H1 (cell line): Measurements from ENCODE around the gene FES. TPM values are rescaled to one million over a fixed set of nuclear protein-coding genes. Genes with fewer than 3 reads are reported as not detected.

Experiments used
- ASH2L ChIP-seq: fragments of 200-600, 300-600 bp; sonication (generic); IDR thresholded peaks from one replicate; pipeline ENCODE4 v1.7.1; 2017; ENCODE audit warnings: low read length
- BACH1 ChIP-seq: IDR thresholded peaks from 2 replicates; pipeline ENCODE4 v1.6.1; 2012; ENCODE audit warnings: low read length, improper control_type of control experiment
- BRCA1 ChIP-seq: IDR thresholded peaks from 2 replicates; pipeline ENCODE4 v1.6.1; 2012; ENCODE audit warnings: low read depth, low read length, improper control_type of control experiment
- CBX5 ChIP-seq: fragments of 300-800, 300-1000 bp; sonication (generic); IDR thresholded peaks from 2 replicates; pipeline ENCODE4 v1.7.1; 2016; ENCODE audit warnings: antibody characterized with exemption, low read length, low read depth
- CEBPB ChIP-seq: IDR thresholded peaks from 2 replicates; pipeline ENCODE4 v1.6.1; 2012; ENCODE audit warnings: low read depth, low read length
- CHD2 ChIP-seq: IDR thresholded peaks from 2 replicates; pipeline ENCODE4 v1.6.1; 2012; ENCODE audit warnings: low read length, improper control_type of control experiment
- CTBP2 ChIP-seq: IDR thresholded peaks from 2 replicates; pipeline ENCODE4 v1.7.0; 2011; ENCODE audit warnings: borderline replicate concordance, mild to moderate bottlenecking, moderate library complexity, mixed read lengths, low read length; ENCODE audit not compliant: insufficient read depth, insufficient read length
- EZH2 ChIP-seq: fragments of 200-600 bp; sonication (generic); IDR thresholded peaks from 2 replicates; pipeline ENCODE4 v1.7.1; 2012; ENCODE audit warnings: low read depth, mild to moderate bottlenecking, moderate library complexity, low read length, inconsistent platforms; ENCODE audit not compliant: severe bottlenecking
- GABPA ChIP-seq: IDR thresholded peaks from 2 replicates; pipeline ENCODE4 v1.6.1; 2011; ENCODE audit warnings: mild to moderate bottlenecking, low read length, moderate library complexity, borderline replicate concordance; ENCODE audit not compliant: insufficient read depth
- JUN ChIP-seq: IDR thresholded peaks from 2 replicates; pipeline ENCODE4 v1.6.1; 2011; ENCODE audit warnings: low read depth, mild to moderate bottlenecking, improper control_type of control experiment, low read length
- JUND ChIP-seq: IDR thresholded peaks from 2 replicates; pipeline ENCODE4 v1.6.1; 2011; ENCODE audit warnings: mild to moderate bottlenecking, improper control_type of control experiment, low read length
- MAFK ChIP-seq: IDR thresholded peaks from 2 replicates; pipeline ENCODE4 v1.6.1; 2012; ENCODE audit warnings: low read depth, mild to moderate bottlenecking, improper control_type of control experiment, low read length
- NANOG ChIP-seq: IDR thresholded peaks from 2 replicates; pipeline ENCODE4 v1.6.1; 2011; ENCODE audit warnings: low read length, low read depth, mild to moderate bottlenecking, inconsistent platforms; ENCODE audit not compliant: insufficient read depth, poor library complexity, severe bottlenecking
- NRF1 ChIP-seq: IDR thresholded peaks from 2 replicates; pipeline ENCODE4 v1.6.1; 2011; ENCODE audit warnings: mild to moderate bottlenecking, low read depth, low read length, improper control_type of control experiment
- RBBP5 ChIP-seq: IDR thresholded peaks from 2 replicates; pipeline ENCODE4 v1.7.1; 2012; ENCODE audit warnings: low read depth, mild to moderate bottlenecking, inconsistent platforms, low read length, moderate library complexity, borderline replicate concordance
- SAP30 ChIP-seq: fragments of 300-600 bp; sonication (generic); IDR thresholded peaks from 2 replicates; pipeline ENCODE4 v1.7.1; 2012; ENCODE audit warnings: low read length, moderate library complexity, mild to moderate bottlenecking, inconsistent platforms; ENCODE audit not compliant: insufficient read depth, insufficient replicate concordance
- SP2 ChIP-seq: IDR thresholded peaks from 2 replicates; pipeline ENCODE4 v1.6.1; 2012; ENCODE audit warnings: mild to moderate bottlenecking, low read length, inconsistent platforms
- SP4 ChIP-seq: IDR thresholded peaks from 2 replicates; pipeline ENCODE4 v1.6.1; 2012; ENCODE audit warnings: low read length, inconsistent platforms
- SUZ12 ChIP-seq: fragments of 200-600 bp; sonication (generic); IDR thresholded peaks from 2 replicates; pipeline ENCODE4 v1.6.1; 2012; ENCODE audit warnings: mild to moderate bottlenecking, inconsistent platforms, low read length, moderate library complexity, mixed read lengths
- TAF7 ChIP-seq: optimal IDR thresholded peaks from 2 replicates; pipeline ENCODE3; 2011; ENCODE audit warnings: low read depth, mild to moderate bottlenecking, inconsistent platforms, low read length, moderate library complexity, borderline replicate concordance
- TEAD4 ChIP-seq: IDR thresholded peaks from 2 replicates; pipeline ENCODE4 v1.6.1; 2012; ENCODE audit warnings: low read depth, low read length, inconsistent platforms, mixed read lengths
- USF2 ChIP-seq: IDR thresholded peaks from 2 replicates; pipeline ENCODE4 v1.6.1; 2011; ENCODE audit warnings: low read length, improper control_type of control experiment
- polyA plus RNA-seq, 7 experiments: library from polyadenylated mRNA; depleted of rRNA in 3 of 7; stranded (reverse) in 5 of 7; unstranded in 2 of 7; fragments of >200 nt in 5 of 7; fragments of 200-250 nt in 2 of 7; gene quantifications; 1 replicate in 5 of 7; 2 replicates in 1 of 7; 4 replicates in 1 of 7; pipeline versions ENCODE4 v1.2.1 to v1.2.3, GENCODE V29; 2011 to 2013; ENCODE audit warnings: missing spikeins in 2 of 7, mixed read lengths in 2 of 7
- total RNA-seq: library from RNA; stranded (reverse); fragmentation: NEBNext Ultra II Directional; extraction: Animal tissue kit (Norgen Biotek cat#: 25700); gene quantifications from 2 replicates; pipeline ENCODE4 v1.2.1, GENCODE V29; 2021
- TF ChIP-seq, protein P1 (sequence below): IDR thresholded peaks from 2 replicates; pipeline ENCODE4 v1.6.1; 2012; ENCODE audit warnings: inconsistent platforms

Gene FES
- total and polyA plus RNA-seq, 2 of the 8 experiments (the other 6 are each of a cell fraction or from before 2014, with no cell fraction given): 8.5 to 8.6 TPM

GRCh38 chr15:90839187-90840071 lies 44.9 kb upstream of the FES start (continued):
- TF ChIP-seq SP2 (no peak), BACH1 (no peak), NANOG (no peak), TAF7 (no peak), CEBPB (no peak), NRF1 (no peak), GABPA (peak; percentile 17; the same call in 1 of the 2 replicates), CTBP2 (no peak), CBX5 (no peak), USF2 (no peak), RBBP5 (peak; percentile 92), MAFK (no peak), SUZ12 (no peak), EZH2 (no peak), ASH2L (peak; percentile 64), CHD2 (no peak), JUN (no peak), SAP30 (no peak), TEAD4 (peak; percentile 43; the same call in 1 of the 2 replicates), JUND (no peak), BRCA1 (no peak), SP4 (no peak)
- TF ChIP-seq, protein P1, sequence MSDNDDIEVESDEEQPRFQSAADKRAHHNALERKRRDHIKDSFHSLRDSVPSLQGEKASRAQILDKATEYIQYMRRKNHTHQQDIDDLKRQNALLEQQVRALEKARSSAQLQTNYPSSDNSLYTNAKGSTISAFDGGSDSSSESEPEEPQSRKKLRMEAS: no peak
